Mesenchymal stem cell (in vitro differentiated cells and primary cell): Measurements from ENCODE around the gene FSIP2. TPM values are rescaled to one million over a fixed set of nuclear protein-coding genes. Genes with fewer than 3 reads are reported as not detected.

Experiments
- DNase-seq: peaks from one replicate; pipeline ENCODE4 v3.0.0-alpha.2; 2013
- H2AFZ ChIP-seq: one replicate; pipeline ENCODE4 v1.6.1; 2013; ENCODE audit warnings: low read depth, mild to moderate bottlenecking, control low read depth, inconsistent platforms, low read length, moderate library complexity
- H2AK5ac ChIP-seq: 2 replicates; pipeline ENCODE4 v1.6.1; 2013; ENCODE audit warnings: low read length, moderate library complexity, mild to moderate bottlenecking, inconsistent platforms; ENCODE audit not compliant: severe bottlenecking
- H2BK120ac ChIP-seq: one replicate; pipeline ENCODE4 v1.6.1; 2013; ENCODE audit warnings: low read depth, mild to moderate bottlenecking, inconsistent platforms, low read length, moderate library complexity
- H2BK12ac ChIP-seq, 2 experiments: one replicate each; pipeline ENCODE4 v1.6.1; 2013; ENCODE audit warnings: inconsistent platforms in 2 of 2, low read length in 2 of 2, mild to moderate bottlenecking in 2 of 2, moderate library complexity in 2 of 2, control low read depth in 1 of 2
- H2BK15ac ChIP-seq: one replicate; pipeline ENCODE4 v1.6.1; 2013; ENCODE audit warnings: mild to moderate bottlenecking, low read depth, inconsistent platforms; ENCODE audit not compliant: poor library complexity, severe bottlenecking
- H2BK5ac ChIP-seq: 2 replicates; pipeline ENCODE4 v1.6.1; 2013; ENCODE audit warnings: low read depth, mild to moderate bottlenecking, low read length, control low read depth, inconsistent platforms; ENCODE audit not compliant: poor library complexity, severe bottlenecking
- H3K14ac ChIP-seq, 2 experiments: one replicate each; pipeline ENCODE4 v1.6.1; 2013; ENCODE audit warnings: inconsistent platforms in 2 of 2, low read length in 2 of 2, control low read depth in 1 of 2, mild to moderate bottlenecking in 1 of 2, moderate library complexity in 1 of 2
- H3K18ac ChIP-seq, 2 experiments: one replicate each; pipeline ENCODE4 v1.6.1; 2013; ENCODE audit warnings: inconsistent platforms in 2 of 2, low read length in 2 of 2, control low read depth in 1 of 2, low read depth in 1 of 2, mild to moderate bottlenecking in 1 of 2
- H3K23ac ChIP-seq, 2 experiments: one replicate each; pipeline ENCODE4 v1.6.1; 2013; ENCODE audit warnings: inconsistent platforms in 2 of 2, low read length in 2 of 2, mild to moderate bottlenecking in 2 of 2, moderate library complexity in 2 of 2, control low read depth in 1 of 2
- H3K27ac ChIP-seq: 2 replicates; pipeline ENCODE4 v1.5.1; 2013; ENCODE audit warnings: mild to moderate bottlenecking, moderate library complexity, low read length, control low read depth, inconsistent platforms; ENCODE audit not compliant: poor library complexity, severe bottlenecking
- H3K27me3 ChIP-seq, 2 experiments: 2 replicates each; pipeline versions ENCODE4 v1.6.1 to v1.7.0; 2013; ENCODE audit warnings: low read length in 2 of 2, mild to moderate bottlenecking in 2 of 2, moderate library complexity in 2 of 2, control low read depth in 1 of 2, inconsistent platforms in 1 of 2; ENCODE audit not compliant: control insufficient read depth in 1 of 2, insufficient read depth in 1 of 2
- H3K36me3 ChIP-seq, 2 experiments: 2 replicates each; pipeline versions ENCODE4 v1.6.1 to v1.7.0; 2013; ENCODE audit warnings: low read length in 2 of 2, control low read depth in 1 of 2, inconsistent platforms in 1 of 2, low read depth in 1 of 2, mild to moderate bottlenecking in 1 of 2; ENCODE audit not compliant: insufficient read depth in 2 of 2, control insufficient read depth in 1 of 2
- H3K4ac ChIP-seq, 2 experiments: one replicate each; pipeline ENCODE4 v1.6.1; 2013; ENCODE audit warnings: inconsistent platforms in 2 of 2, low read length in 2 of 2, mild to moderate bottlenecking in 2 of 2, moderate library complexity in 2 of 2, control low read depth in 1 of 2, low read depth in 1 of 2
- H3K4me1 ChIP-seq: 2 replicates; pipeline ENCODE4 v1.6.1; 2013; ENCODE audit warnings: low read depth, low read length, control low read depth; ENCODE audit not compliant: control insufficient read depth, insufficient read depth
- H3K4me2 ChIP-seq: 2 replicates; pipeline ENCODE4 v1.6.1; 2013; ENCODE audit warnings: low read length, mild to moderate bottlenecking, inconsistent platforms; ENCODE audit not compliant: poor library complexity, severe bottlenecking
- H3K4me3 ChIP-seq, 2 experiments: 2 replicates each; pipeline versions ENCODE4 v1.5.1 to v1.7.0; 2013; ENCODE audit warnings: low read length in 2 of 2, mild to moderate bottlenecking in 2 of 2, control low read depth in 1 of 2, low read depth in 1 of 2; ENCODE audit not compliant: insufficient read depth in 1 of 2
- H3K79me1 ChIP-seq: replicated peaks from 2 replicates; pipeline ENCODE4 v1.6.1; 2013; ENCODE audit warnings: mild to moderate bottlenecking, control low read depth, low read length, inconsistent platforms; ENCODE audit not compliant: poor library complexity, severe bottlenecking
- H3K9ac ChIP-seq: 2 replicates; pipeline ENCODE4 v1.7.0; 2013; ENCODE audit warnings: mild to moderate bottlenecking, low read length, moderate library complexity
- H3K9me3 ChIP-seq: 2 replicates; pipeline ENCODE4 v1.7.0; 2013; ENCODE audit warnings: mild to moderate bottlenecking, low read length; ENCODE audit not compliant: control insufficient read depth
- H4K8ac ChIP-seq: one replicate; pipeline ENCODE4 v1.6.1; 2013; ENCODE audit warnings: inconsistent platforms, mild to moderate bottlenecking, low read length, moderate library complexity
- H4K91ac ChIP-seq: one replicate; pipeline ENCODE4 v1.6.1; 2013; ENCODE audit warnings: mild to moderate bottlenecking, low read length, inconsistent platforms
- WGBS: methylation state at CpG from one replicate; pipeline ENCODE4 v1.1.7; 2013; ENCODE audit warnings: mixed read lengths; 5-methylcytosine and 5-hydroxymethylcytosine counted together
- polyA plus RNA-seq, 2 experiments: library from polyadenylated mRNA; stranded (reverse); fragments of 200-250 nt; gene quantifications; one replicate each; pipeline ENCODE4 v1.2.3, GENCODE V29; 2013

The FSIP2 gene
- polyA plus RNA-seq (2013, experiment 1 of 2): 0.46 TPM
- 0.44 TPM for polyA plus RNA-seq (2013, experiment 2 of 2)

GRCh38 chr2:185738679-185739472 is at the start of gene FSIP2:
Gene FSIP2, plus strand, starts transcription at chr2:185738804. Its CDS starts 91 bp downstream, at chr2:185738895.
- Histone ChIP-seq H3K27ac (no peak within 1 kb of the TSS), H3K27me3 (peaks cover 0 to 4% of the 10 kb centered on the region in 2 experiments), H3K4me1 (no peaks in the 10 kb centered on the region), H2AFZ (no peak within 1 kb of the TSS), H3K9ac (peak within 1 kb of the TSS; percentile 53), H2BK12ac (no peak within 1 kb of the TSS), H3K4me2 (peak within 1 kb of the TSS; percentile 57), H3K23ac (no peak within 1 kb of the TSS), H2BK15ac (no peak within 1 kb of the TSS), H3K18ac (peak within 1 kb of the TSS; percentile 10 to 37), H2BK5ac (no peak within 1 kb of the TSS), H3K9me3 (no peaks in the 10 kb centered on the region), H3K4ac (no peak within 1 kb of the TSS), H4K91ac (no peak within 1 kb of the TSS), H3K14ac (peak within 1 kb of the TSS in 1 of 2 experiments; percentile 41), H3K79me1 (no peaks in the 10 kb centered on the region), H2BK120ac (no peak within 1 kb of the TSS), H2AK5ac (no peak within 1 kb of the TSS), H3K36me3 (no peaks in the 10 kb centered on the region), H4K8ac (peak within 1 kb of the TSS; percentile 75), H3K4me3 (peak within 1 kb of the TSS; percentile 65 to 79)
- DNase-seq: peak; percentile 89
- WGBS: 7% methylated on average over 48 of the region's 59 CpGs

GRCh38 chr2:185689906-185690539 is 48.6 kb upstream of the FSIP2 start:
- no peak overlapping the region for H3K9ac ChIP-seq
- no peak overlapping the region for H3K18ac ChIP-seq
- no peak overlapping the region for H2BK15ac ChIP-seq
- H3K4me2 ChIP-seq: no peak overlapping the region
- H3K4me3 ChIP-seq: no peak overlapping the region
- H2BK5ac ChIP-seq: no peak overlapping the region
- H3K23ac ChIP-seq: no peak overlapping the region
- no peak overlapping the region for H3K14ac ChIP-seq
- H2BK120ac ChIP-seq: no peak overlapping the region
- no peak overlapping the region for H3K4ac ChIP-seq
- H3K79me1 ChIP-seq: peaks cover 6% of the 10 kb centered on the region
- H2AK5ac ChIP-seq: no peak overlapping the region
- H3K27me3 ChIP-seq: no peaks in the 10 kb centered on the region
- no peaks in the 10 kb centered on the region for H3K36me3 ChIP-seq
- WGBS: no CpG with 5 or more reads among the region's 3 CpGs
- H4K8ac ChIP-seq: no peak overlapping the region
- DNase-seq: peak; percentile 11
- no peaks in the 10 kb centered on the region for H3K4me1 ChIP-seq
- H2BK12ac ChIP-seq: no peak overlapping the region
- H2AFZ ChIP-seq: no peak overlapping the region
- no peak overlapping the region for H3K27ac ChIP-seq
- no peaks in the 10 kb centered on the region for H3K9me3 ChIP-seq
- H4K91ac ChIP-seq: no peak overlapping the region

GRCh38 chr2:185695711-185696235 is 42.8 kb upstream of the FSIP2 start:
- no peak overlapping the region for H2BK15ac ChIP-seq
- no peak overlapping the region for H4K91ac ChIP-seq
- no peak overlapping the region for H3K14ac ChIP-seq
- DNase-seq: no peak
- no peaks in the 10 kb centered on the region for H3K27me3 ChIP-seq
- H3K27ac ChIP-seq: no peak overlapping the region
- no peak overlapping the region for H3K4ac ChIP-seq
- no peak overlapping the region for H2AK5ac ChIP-seq
- no peak overlapping the region for H3K4me3 ChIP-seq
- H2BK120ac ChIP-seq: no peak overlapping the region
- H3K4me1 ChIP-seq: no peaks in the 10 kb centered on the region
- peaks cover 2% of the 10 kb centered on the region for H3K79me1 ChIP-seq
- WGBS: 46% methylated on average over 2 of the region's 2 CpGs
- no peak overlapping the region for H3K18ac ChIP-seq
- no peak overlapping the region for H3K9ac ChIP-seq
- no peak overlapping the region for H3K23ac ChIP-seq
- no peak overlapping the region for H2BK12ac ChIP-seq
- H3K9me3 ChIP-seq: no peaks in the 10 kb centered on the region
- no peak overlapping the region for H2AFZ ChIP-seq
- no peak overlapping the region for H2BK5ac ChIP-seq
- no peak overlapping the region for H4K8ac ChIP-seq
- no peaks in the 10 kb centered on the region for H3K36me3 ChIP-seq
- H3K4me2 ChIP-seq: no peak overlapping the region

GRCh38 chr2:185700883-185701282 is 37.7 kb upstream of the FSIP2 start:
- no peak overlapping the region for H3K4me2 ChIP-seq

More at GRCh38 chr2:185700883-185701282, 37.7 kb upstream of the FSIP2 start:
- H3K27ac ChIP-seq: no peak overlapping the region
- H3K9ac ChIP-seq: no peak overlapping the region
- H3K36me3 ChIP-seq: no peaks in the 10 kb centered on the region
- H2BK15ac ChIP-seq: no peak overlapping the region
- H2BK12ac ChIP-seq: no peak overlapping the region
- no peaks in the 10 kb centered on the region for H3K4me1 ChIP-seq
- no peak overlapping the region for H3K23ac ChIP-seq
- no peak overlapping the region for H2AK5ac ChIP-seq
- 47% methylated on average over 2 of the region's 4 CpGs for WGBS
- no peak overlapping the region for H3K18ac ChIP-seq
- H2BK120ac ChIP-seq: no peak overlapping the region
- H2AFZ ChIP-seq: no peak overlapping the region
- H3K14ac ChIP-seq: no peak overlapping the region
- no peaks in the 10 kb centered on the region for H3K79me1 ChIP-seq
- no peaks in the 10 kb centered on the region for H3K9me3 ChIP-seq
- DNase-seq: no peak
- no peak overlapping the region for H2BK5ac ChIP-seq
- H3K4me3 ChIP-seq: no peak overlapping the region
- H4K8ac ChIP-seq: no peak overlapping the region
- H3K27me3 ChIP-seq: no peaks in the 10 kb centered on the region
- no peak overlapping the region for H4K91ac ChIP-seq
- H3K4ac ChIP-seq: no peak overlapping the region
